ENCODE results near the gene AGPAT4. TPM values are rescaled to one million over a fixed set of nuclear protein-coding genes. Genes with fewer than 3 reads are reported as not detected.
"Not testable (repeated sequence)": the region's sequence is repeated elsewhere in the genome, so short reads cannot be mapped to it uniquely, and the experiment has no call there.

The AGPAT4 gene
- total RNA-seq, 4 donors from 2014 or later, result 0.36 to 0.61 (median 0.53) TPM

GRCh38 chr6:161189891-161190290 lies 84.0 kb downstream of the AGPAT4 start:
- no peak for DNase-seq

DNA sequence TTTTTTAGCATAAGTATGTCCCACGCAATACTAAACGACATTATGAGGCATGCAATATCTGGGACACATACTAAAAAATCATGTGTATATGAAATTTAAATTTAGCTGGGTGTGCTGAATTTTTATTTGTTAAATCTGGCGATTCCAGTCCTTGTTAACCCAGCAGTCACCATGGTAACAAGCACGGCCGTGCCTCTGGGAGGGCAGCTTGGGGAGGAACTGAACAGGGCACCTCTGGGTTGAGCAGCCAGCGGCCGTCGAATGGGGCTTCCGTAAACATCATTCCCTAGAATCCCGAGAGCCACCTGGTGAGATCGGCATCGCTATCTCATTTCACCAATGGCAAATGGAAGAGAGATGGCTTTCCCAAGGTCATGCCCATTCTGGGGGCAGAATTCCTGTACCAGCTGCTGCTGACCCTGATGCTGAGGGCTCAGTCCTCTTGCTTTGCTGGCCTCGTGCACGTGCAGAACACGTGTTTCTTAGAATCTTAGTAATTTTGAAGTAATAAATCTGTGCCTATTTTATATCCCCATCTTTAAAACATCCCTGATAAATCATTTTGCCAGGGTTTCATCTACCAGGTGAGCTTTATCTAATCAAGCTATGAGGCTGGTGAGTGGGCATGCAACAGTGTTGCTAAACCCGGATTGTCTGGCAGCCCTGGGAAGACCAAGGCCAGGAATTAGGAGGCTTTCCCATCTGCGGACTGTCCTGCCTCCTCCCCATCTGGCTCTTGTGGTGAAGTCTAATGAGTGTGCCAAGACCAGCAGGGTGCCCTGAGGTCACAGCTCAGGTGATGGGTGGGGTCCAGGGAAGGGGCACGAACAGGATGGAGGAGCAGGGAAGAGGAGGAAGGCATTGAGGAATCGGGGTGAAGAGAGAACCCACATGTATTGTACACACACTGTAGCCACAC lies 85.1 kb downstream of the AGPAT4 start:
- no peaks in the 10 kb centered on the region for H3K27me3 ChIP-seq
- H3K4me1 ChIP-seq, result no peaks in the 10 kb centered on the region
- no peak overlapping the region for H3K27ac ChIP-seq
- ATAC-seq, result no peak
- intact Hi-C loops (cut with DNase I; ENCODE audit: low total_unique reads), result no loop called here
- no peak overlapping the region for H3K4me3 ChIP-seq
- in situ Hi-C loops (cut with MboI; ENCODE audit: low sequenced_read_pairs in 4 of 4), result no loop called here
- H3K9me3 ChIP-seq, result no peaks in the 10 kb centered on the region
- no peak for DNase-seq
- no peak for TF ChIP-seq POLR2A (IDR thresholded peaks at IDR 0.05)
- no peak for TF ChIP-seq CTCF (IDR thresholded peaks at IDR 0.05 in 4 of 5, conservative IDR thresholded peaks at IDR 0.05 in 1 of 5)
- no peaks in the 10 kb centered on the region for H3K36me3 ChIP-seq

More at GRCh38 chr6:161189891-161190290, 84.0 kb downstream of the AGPAT4 start:
- no peaks in the 10 kb centered on the region for H3K4me1 ChIP-seq
- no peak overlapping the region for H3K27ac ChIP-seq
- H3K4me3 ChIP-seq, result no peak overlapping the region
- no peaks in the 10 kb centered on the region for H3K27me3 ChIP-seq
- intact Hi-C loops (cut with DNase I; ENCODE audit: low total_unique reads), result no loop called here
- no peaks in the 10 kb centered on the region for H3K9me3 ChIP-seq
- in situ Hi-C loops (cut with MboI; ENCODE audit: low sequenced_read_pairs in 4 of 4), result no loop called here
- no peak for ATAC-seq
- TF ChIP-seq POLR2A (IDR thresholded peaks at IDR 0.05), result no peak
- TF ChIP-seq CTCF (IDR thresholded peaks at IDR 0.05 in 4 of 5, conservative IDR thresholded peaks at IDR 0.05 in 1 of 5), result no peak
- H3K36me3 ChIP-seq, result no peaks in the 10 kb centered on the region

GRCh38 chr6:161186173-161186769 lies 87.6 kb downstream of the AGPAT4 start:
- DNase-seq (peak in 1 of 2 donors; percentile 16), ATAC-seq (no peak)
- Histone ChIP-seq H3K4me1 (no peaks in the 10 kb centered on the region), H3K27me3 (no peaks in the 10 kb centered on the region), H3K27ac (no peak overlapping the region), H3K9me3 (no peaks in the 10 kb centered on the region), H3K4me3 (no peak overlapping the region), H3K36me3 (no peaks in the 10 kb centered on the region)
- in situ Hi-C loops (cut with MboI; ENCODE audit: low sequenced_read_pairs in 4 of 4) (no loop called here), intact Hi-C loops (cut with DNase I; ENCODE audit: low total_unique reads) (no loop called here)
- TF ChIP-seq POLR2A (IDR thresholded peaks at IDR 0.05), result no peak
- no peak for TF ChIP-seq CTCF (IDR thresholded peaks at IDR 0.05 in 4 of 5, conservative IDR thresholded peaks at IDR 0.05 in 1 of 5)

GRCh38 chr6:161181121-161181520 lies 92.7 kb downstream of the AGPAT4 start:
- DNase-seq (no peak), ATAC-seq (no peak)
- in situ Hi-C loops (cut with MboI; ENCODE audit: low sequenced_read_pairs in 4 of 4), result no loop called here
- Histone ChIP-seq H3K27ac (no peak overlapping the region), H3K4me3 (no peak overlapping the region), H3K36me3 (no peaks in the 10 kb centered on the region), H3K4me1 (no peaks in the 10 kb centered on the region), H3K9me3 (no peaks in the 10 kb centered on the region), H3K27me3 (no peaks in the 10 kb centered on the region)
- intact Hi-C loops (cut with DNase I; ENCODE audit: low total_unique reads), result no loop called here
- TF ChIP-seq POLR2A (IDR thresholded peaks at IDR 0.05), result no peak
- no peak for TF ChIP-seq CTCF (IDR thresholded peaks at IDR 0.05 in 4 of 5, conservative IDR thresholded peaks at IDR 0.05 in 1 of 5)

- in situ Hi-C loops (cut with MboI; ENCODE audit: low sequenced_read_pairs in 4 of 4); H3K36me3 ChIP-seq; H3K4me3 ChIP-seq; ATAC-seq; H3K4me1 ChIP-seq; H3K27ac ChIP-seq; intact Hi-C loops (cut with DNase I; ENCODE audit: low total_unique reads); H3K9me3 ChIP-seq; DNase-seq; H3K27me3 ChIP-seq: not testable (repeated sequence)
These were observed 95.7 kb downstream of the AGPAT4 start for GRCh38 chr6:161178155-161178554.

- in situ Hi-C loops (cut with MboI; ENCODE audit: low sequenced_read_pairs in 4 of 4); H3K27me3 ChIP-seq; intact Hi-C loops (cut with DNase I; ENCODE audit: low total_unique reads); H3K27ac ChIP-seq; H3K9me3 ChIP-seq; H3K36me3 ChIP-seq; H3K4me1 ChIP-seq; H3K4me3 ChIP-seq; ATAC-seq; DNase-seq: not testable (repeated sequence)
These were observed 97.4 kb downstream of the AGPAT4 start for GRCh38 chr6:161176428-161176827.

DNA sequence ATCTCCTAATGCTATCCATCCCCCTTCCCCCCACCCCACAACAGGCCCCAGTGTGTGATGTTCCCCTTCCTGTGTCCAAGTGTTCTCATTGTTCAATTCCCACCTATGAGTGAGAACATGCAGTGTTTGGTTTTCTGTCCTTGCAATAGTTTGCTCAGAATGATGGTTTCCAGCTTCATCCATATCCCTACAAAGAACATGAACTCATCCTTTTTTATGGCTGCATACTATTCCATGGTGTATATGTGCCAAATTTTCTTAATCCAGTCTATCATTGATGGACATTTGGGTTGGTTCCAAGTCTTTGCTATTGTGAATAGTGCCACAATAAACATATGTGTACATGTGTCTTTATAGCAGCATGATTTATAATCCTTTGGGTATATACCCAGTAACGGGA lies 101.1 kb downstream of the AGPAT4 start:
- H3K4me1 ChIP-seq; H3K9me3 ChIP-seq; H3K27me3 ChIP-seq; intact Hi-C loops (cut with DNase I; ENCODE audit: low total_unique reads); H3K36me3 ChIP-seq; DNase-seq; H3K4me3 ChIP-seq; ATAC-seq; H3K27ac ChIP-seq; in situ Hi-C loops (cut with MboI; ENCODE audit: low sequenced_read_pairs in 4 of 4): not testable (repeated sequence)
